Right lobe of liver (tissue), 4 donors: ENCODE data around the gene AIMP2.

ENCODE experiments used
- POLR2A ChIP-seq: fragments of 450-650 bp; IDR thresholded peaks from one replicate; pipeline ENCODE4 v1.6.1; 2017; ENCODE audit warnings: antibody characterized with exemption, mild to moderate bottlenecking
- TF ChIP-seq, protein P1 (sequence below), 4 donors: fragments of 200-600 bp in 3 of 4; fragments of 450-650 bp in 1 of 4; IDR thresholded peaks; one replicate each; pipeline versions ENCODE4 v1.5.1 to v1.8.0; 2016 to 2022; ENCODE audit warnings: antibody characterized with exemption in 4 of 4, mild to moderate bottlenecking in 2 of 4
- donor health status: DM: no; HTN: no; CAD: no.
- donor health status: DM: no; HTN: no; CAD: no.
- donor health status: DM: no; HTN: yes; CAD: no.

DNA sequence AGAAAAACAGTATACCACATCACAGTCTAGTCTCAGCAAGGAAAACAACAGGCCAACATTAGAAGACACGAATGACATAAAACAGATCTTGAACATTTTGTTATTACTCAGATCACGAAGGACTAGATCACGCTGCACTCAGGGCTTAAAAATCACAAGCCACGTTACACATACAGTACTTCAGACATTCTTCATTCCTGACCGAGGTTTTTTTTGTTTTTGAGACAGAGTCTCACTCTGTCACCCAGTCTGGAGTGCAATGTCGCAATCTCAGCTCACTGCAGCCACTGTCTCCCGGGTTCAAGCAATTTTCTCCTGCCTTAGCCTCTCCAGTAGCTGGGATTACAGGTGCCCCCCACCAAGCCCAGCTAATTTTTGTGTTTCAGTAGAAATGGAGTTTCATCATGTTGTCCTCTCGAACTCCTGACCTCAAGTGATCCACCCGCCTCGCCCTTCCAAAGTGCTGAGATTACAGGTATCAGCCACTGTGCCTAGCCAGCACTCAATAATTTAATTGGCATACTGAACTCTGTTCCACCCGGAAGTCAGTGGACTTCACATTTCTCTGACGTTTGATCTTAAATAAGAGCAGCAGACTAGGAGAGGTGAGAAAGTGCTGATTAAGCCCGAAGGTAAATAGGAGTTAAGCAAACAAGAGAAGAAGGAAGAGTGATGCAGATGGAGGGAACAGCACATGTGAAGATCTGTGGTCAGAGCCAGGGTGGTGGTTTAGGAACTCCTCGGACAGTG, 3.5 kb downstream of the AIMP2 start:
- TF ChIP-seq POLR2A: no peak
- TF ChIP-seq, protein P1, sequence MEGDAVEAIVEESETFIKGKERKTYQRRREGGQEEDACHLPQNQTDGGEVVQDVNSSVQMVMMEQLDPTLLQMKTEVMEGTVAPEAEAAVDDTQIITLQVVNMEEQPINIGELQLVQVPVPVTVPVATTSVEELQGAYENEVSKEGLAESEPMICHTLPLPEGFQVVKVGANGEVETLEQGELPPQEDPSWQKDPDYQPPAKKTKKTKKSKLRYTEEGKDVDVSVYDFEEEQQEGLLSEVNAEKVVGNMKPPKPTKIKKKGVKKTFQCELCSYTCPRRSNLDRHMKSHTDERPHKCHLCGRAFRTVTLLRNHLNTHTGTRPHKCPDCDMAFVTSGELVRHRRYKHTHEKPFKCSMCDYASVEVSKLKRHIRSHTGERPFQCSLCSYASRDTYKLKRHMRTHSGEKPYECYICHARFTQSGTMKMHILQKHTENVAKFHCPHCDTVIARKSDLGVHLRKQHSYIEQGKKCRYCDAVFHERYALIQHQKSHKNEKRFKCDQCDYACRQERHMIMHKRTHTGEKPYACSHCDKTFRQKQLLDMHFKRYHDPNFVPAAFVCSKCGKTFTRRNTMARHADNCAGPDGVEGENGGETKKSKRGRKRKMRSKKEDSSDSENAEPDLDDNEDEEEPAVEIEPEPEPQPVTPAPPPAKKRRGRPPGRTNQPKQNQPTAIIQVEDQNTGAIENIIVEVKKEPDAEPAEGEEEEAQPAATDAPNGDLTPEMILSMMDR (IDR thresholded peaks at IDR 0.05): no peak
